Kidney glomerular epithelial cell (primary cell): ENCODE measurements around the gene MAP2K2.
A peak's percentile ranks its signal among the peaks of the same experiment; 100 is the strongest.

Experiments
- DNase-seq: peaks from one replicate; lab custom pipeline; 2025; lab: John Stamatoyannopoulos, UW

The MAP2K2 gene

DNA sequence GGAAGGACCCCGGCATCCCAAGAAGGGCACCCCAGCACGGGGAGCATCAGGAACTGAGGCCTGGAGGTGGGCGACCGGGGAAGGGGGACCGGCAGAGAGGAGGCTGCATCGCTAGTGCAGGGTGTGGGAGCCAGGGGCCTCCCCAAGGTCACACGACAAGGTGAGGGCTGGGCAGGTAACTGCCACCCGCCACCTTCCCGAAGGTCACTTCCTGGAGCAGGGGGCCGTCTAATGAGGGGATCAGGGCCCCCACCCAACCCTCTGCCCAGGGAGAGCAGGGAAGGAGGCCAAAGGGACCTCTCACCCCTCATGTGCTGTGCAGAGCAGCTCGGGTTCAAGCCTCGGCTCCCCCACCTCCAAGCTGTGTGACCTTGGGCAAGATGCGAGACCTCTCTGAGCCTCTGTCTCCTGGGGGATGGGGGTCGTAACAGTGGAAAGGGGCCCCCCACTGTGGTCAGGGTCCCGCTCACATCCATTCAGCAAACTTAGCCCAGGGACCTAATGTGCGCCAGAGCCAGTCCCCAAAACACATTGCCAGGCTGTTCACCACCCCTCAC lies 63.2 kb downstream of the MAP2K2 start:
- DNase-seq, result no peak

DNA sequence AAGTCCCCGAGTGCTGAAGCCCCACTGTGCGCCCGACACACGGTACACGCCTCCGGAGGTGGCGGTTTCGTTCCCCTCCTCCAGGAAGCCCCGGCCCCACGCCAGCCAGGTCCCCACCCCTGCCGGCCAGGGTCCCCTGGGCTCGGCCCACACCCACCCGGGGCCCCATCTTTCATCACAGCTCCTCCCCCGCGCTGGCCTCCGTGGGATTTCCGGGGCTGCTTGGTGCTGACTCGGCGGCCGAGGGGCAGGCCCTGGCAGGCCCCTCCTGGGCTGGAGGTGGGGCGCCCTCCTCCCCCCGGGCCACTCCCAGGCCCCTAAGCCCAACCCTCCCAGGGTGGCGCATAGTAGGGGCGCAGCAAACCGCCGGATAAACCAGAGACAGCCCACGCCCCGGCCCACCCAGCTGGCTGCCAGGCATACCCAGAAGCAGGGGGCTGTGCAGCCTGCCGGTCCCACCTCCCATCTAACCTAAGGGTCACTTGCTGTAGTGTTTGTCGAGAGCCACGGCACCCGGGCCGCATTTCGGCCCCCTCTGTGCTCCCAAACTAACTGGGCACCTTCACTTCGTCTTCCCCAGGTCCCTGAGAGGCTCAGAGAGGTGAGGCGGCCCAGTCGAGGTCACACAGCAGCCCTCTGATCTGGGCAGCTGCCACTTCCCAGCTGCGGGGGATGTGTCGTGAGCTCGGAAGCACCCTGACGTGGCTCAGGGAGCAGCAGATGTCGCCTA lies 63.9 kb downstream of the MAP2K2 start:
- DNase-seq, result no peak

DNA sequence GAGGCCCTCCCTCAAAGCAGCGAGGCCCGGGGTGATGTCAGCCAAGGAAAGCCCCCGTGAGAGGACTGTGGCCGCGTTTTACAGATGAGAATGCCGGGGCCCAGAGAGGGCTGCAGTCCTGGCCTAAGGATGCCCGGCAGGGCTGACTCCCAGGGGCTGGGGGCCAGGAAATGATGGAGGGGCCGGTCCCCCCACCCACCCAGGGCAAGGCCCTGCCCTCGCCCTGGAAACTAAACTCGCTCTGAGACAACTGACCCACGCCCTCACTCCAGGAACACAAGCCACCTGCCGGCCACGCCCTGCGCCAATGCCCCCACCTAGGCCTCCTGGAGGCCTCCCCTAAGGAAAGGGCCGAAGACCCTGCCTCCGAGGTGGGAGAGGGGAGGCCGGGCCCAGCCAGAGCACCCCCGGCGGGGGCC lies 64.5 kb downstream of the MAP2K2 start:
- no peak for DNase-seq

DNA sequence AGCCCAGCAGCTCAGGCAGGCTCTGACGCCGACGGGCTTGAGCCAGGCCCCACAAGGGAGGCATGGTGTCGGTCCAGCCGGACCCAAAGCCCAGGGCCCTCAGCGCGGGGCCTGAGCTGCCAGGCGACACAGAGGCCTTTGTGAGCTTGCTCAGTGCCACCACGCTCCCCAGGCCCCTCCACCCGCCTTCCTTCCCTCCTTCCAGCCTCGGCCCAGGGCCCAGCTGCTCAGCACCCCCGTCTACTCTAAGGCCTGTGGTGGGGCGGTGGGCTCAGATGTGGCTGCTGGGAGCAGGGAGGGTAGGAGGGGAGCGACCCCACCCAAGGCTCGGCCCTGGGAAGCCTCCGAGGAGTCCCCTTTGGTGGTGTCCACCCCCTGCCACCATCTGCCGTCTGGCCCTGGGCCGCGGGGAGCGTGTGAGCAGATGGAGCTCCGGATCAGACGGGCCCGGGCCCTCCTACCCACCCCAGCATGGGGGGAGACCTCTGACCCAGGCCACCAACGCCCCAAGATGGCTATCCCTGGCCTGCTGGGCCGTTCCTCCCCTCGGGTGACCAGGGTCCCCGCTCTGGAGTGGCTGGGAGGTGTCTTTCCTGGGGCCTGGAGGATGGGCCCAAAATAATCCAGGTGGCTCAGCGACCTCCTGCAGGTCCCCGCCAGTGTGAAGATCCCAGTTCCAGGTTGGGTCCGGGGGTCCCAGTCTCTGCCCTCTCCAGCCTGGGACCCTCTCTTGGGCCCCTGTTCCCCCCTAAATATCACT lies 65.0 kb downstream of the MAP2K2 start:
- no peak for DNase-seq

DNA sequence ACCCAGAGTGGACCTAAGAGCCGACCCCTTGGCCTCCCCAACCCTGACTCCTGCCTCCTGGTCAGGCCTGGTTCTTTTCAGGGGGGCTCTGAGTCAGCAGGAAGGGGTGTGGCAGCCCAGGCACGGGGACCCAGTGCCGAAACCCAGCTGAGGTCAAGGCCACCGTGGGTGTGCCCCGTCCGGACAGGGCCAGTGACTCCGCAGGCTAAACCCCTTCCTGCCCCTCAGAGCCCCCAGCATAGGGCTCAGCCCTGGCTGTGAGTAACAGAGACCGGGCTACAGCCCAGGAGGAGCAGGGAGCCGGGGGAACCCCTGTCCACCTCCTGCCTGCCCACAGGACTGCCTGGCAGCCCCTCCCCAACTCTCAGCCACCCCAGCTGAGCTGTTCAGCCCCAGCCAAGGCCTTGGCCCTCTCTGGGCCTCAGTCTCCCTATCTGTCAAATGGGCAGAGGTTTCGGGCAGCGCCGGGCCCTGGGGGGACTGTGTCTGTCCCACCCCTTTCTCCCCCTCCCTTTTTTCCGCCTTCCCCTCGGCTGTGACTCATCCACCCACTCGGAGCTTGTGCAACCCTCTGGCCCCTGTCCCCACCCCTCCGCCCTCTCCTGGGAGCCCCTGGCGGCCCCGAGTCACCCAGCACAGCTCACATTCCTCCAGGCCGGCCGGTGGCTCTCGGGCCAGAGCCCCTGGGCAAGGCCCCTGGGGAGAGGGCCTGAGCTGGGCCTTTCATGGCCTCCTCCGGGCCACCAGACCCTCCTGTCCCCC lies 65.8 kb downstream of the MAP2K2 start:
- peak; percentile 6 for DNase-seq

DNA sequence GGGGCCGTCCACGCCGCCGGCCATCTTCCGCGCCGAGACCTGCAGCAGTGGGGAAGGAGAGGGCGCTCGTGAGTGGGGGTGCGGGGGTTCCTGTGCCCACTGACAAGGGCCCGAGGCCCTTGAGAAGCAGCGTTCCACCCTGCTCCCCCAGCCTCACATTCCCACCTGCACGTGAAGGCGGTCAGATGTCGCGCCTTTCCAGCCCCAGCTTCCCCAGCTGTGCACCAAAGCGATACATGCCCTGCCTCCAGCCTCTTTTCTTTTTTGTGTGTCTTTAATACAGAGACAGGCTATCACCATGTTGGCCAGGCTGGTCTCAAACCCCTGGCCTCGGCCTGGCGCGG lies 68.7 kb downstream of the MAP2K2 start:
- DNase-seq, result no peak

GRCh38 chr19:4054441-4055208 lies 69.3 kb downstream of the MAP2K2 start:
- no peak for DNase-seq

DNA sequence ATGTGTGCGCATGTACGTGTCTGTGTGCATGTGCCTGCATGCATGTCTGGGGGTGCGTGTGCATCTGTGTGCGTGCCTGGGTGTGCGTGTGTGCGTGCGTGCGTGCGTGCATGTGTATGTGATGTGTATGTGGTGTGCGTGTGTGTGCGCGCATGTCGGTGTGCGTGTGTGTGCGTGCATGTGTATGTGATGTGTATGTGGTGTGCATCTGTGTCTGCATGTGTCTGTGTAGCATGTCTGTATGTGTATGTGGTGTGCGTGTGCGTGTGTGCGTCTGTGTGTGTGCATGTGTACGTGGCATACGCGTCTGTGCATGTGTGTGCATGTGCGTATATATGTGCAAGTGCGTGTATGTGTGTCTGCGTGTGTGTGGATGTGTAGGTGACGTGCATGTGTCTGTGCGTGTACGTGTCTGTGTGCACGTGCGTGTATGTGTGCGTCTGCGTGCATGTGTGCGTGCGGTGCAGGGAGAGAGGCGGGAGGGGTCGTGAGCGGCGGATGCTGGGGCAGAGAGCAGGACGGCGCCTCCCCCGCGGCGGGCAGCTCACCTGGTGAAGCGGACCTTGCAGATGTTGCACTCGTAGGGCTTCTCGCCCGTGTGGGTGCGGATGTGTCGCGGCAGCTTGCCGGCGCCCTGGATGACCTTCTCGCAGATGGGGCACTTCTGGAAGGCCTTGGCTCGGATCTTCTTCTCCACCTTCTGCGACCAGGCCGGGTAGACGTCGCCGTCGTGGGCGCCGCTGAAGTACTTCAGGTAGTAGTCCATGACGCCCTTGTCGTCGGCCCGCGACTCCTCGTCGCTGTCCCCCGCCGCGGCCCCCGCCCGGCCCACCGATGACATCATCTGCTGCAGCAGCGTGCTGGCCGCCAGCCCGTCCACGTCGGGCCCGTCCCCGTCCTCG lies 70.2 kb downstream of the MAP2K2 start:
- DNase-seq, result no peak

GRCh38 chr19:4052993-4053422 lies 70.9 kb downstream of the MAP2K2 start:
- no peak for DNase-seq

GRCh38 chr19:4052114-4052992 lies 71.6 kb downstream of the MAP2K2 start:
- DNase-seq, result peak; percentile 5

DNA sequence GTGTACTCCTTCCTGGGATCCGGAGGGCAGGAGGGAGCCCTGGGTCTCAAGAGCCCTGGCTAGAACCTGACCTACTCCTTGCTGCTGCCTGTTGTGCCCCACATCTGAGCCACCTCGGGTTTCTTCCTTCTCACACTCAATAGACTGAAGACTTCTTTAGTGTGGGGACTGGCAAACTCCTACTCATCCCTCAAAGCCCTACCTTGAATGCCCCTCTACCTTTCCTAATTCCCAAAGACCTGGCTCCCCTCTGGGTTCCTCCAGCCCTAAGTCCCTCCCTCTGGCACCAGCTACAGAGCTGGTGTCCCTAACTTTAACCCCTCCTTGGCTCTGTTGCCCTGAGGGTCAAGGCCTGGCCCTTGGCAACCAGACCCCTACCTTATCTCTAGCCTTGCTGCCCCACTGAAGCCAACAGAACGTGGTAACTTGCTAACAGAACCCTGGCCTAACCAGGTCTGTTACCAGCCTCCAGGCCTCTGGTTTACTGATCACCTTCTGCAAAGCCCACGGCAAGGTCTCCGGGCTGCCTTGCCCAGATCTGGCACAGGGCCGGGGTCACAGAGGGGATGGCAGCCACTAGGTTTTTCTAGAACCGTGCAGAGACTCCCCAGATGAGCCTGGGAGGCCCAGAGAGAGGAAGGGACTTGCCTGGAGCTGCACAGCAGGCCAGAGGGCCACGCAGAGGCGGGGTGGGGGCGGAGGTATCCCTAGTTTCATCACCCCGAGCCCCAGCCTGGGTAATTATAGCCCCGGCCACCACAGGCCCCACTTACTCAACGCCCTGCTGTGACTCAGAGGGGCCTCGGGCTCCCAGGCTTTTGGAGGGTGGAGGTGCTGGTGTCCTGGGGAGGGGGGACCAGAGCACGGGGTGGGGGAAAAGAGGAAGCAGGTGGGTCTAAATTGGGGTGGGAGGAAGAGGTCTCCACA lies 72.5 kb downstream of the MAP2K2 start:
- no peak for DNase-seq

DNA sequence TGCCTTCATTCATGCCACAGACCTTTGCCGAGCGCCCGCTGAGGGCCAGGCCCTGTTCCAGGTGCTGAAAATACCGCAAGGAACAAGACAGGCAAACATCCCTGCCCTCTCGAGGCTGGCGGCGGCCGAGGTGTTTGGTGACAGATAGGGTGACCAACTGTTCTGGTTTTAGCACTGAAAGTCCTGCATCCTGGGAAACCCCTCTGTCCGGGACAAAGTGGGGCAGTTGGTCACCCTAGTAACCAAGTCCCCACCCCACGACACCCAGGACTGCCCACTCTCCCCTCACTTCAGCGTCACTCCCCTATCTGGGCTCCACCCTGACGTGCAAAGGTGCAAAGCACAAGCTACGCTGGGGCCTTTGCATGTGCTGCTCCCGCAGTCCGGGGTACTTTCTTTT lies 74.5 kb downstream of the MAP2K2 start:
- no peak for DNase-seq

DNA sequence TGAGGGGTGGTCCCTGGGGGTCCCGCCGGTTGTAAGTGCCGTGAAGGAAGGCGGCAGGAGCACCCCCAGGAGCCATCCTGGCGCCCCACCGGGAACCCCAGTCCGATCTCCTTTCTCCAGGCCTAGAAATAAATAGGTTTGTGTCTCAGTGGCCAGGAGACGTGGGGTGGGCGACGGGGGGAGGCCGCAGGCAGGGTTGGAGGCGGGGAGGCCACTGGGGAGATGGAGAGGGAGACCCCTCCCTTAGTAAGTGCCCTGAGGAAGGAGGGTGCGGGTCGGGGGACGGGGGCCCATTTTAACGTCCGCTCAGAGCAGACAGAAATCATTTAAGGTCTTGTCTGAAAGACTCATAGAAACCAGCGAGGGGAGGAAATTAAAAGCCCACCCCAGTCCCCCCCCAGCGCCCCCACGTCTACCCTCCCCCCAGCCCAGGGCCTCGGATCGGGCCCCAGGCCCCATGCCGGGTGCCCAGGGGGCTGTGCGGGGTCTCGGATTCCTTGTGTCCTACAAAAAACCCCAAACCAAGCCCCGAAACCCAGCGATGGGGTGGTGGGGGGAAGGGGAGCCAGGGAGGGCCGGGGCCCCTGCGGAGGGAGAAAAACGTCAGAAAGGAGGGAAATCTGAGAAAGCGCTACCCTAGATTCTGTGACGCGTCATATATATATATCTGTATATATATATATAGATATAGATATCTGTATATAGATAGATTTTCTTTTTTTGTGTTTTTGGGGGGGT lies 76.8 kb downstream of the MAP2K2 start:
- DNase-seq, result no peak

GRCh38 chr19:4046362-4046691 lies 77.6 kb downstream of the MAP2K2 start:
- no peak for DNase-seq

- DNase-seq, result no peak
These were observed 78.1 kb downstream of the MAP2K2 start for GRCh38 chr19:4045597-4046361.

- DNase-seq, result no peak
These were observed 78.9 kb downstream of the MAP2K2 start for GRCh38 chr19:4044990-4045465.
